AG09319 (cell line): ENCODE data around the gene SND1.

Source experiments
- DNase-seq: peaks from one replicate; pipeline ENCODE4 v3.0.0-alpha.2; 2010; ENCODE audit warnings: low read depth; ENCODE audit errors: extremely low read depth
- TF ChIP-seq, protein P1 (sequence below): IDR thresholded peaks from 2 replicates; pipeline ENCODE4 v1.5.1; 2011; ENCODE audit warnings: low read depth, mild to moderate bottlenecking, inconsistent platforms, low read length, moderate library complexity

Gene SND1

DNA sequence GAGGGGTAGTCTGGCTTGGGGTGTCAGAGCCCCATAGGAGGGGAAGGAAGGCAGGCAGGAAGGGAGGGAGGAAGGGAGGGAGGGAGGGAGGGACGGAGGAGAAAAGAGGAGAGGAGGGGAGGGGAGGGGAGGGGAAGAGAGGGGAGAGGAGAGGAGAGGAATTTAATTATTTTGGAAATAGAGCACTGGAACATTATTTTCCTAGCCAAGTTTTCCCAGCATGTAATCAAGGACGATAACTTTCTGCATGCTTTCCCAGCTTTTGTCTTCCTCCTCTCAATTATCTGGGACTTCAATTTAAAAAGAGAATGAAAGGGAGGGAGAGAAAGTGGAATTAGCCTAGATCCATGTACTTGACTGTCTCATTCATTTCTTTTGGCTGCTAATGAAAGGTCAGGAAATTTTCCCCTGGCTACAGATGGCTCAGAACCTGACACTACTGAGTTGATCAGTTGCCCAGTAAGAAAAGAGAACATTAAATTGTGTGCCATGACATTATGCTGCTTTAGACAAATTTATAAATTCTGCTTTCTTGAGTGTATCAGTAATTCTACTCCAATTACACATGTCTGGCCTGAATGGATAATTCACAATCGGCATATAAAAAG, 230.4 kb downstream of the SND1 start:
- TF ChIP-seq, protein P1, sequence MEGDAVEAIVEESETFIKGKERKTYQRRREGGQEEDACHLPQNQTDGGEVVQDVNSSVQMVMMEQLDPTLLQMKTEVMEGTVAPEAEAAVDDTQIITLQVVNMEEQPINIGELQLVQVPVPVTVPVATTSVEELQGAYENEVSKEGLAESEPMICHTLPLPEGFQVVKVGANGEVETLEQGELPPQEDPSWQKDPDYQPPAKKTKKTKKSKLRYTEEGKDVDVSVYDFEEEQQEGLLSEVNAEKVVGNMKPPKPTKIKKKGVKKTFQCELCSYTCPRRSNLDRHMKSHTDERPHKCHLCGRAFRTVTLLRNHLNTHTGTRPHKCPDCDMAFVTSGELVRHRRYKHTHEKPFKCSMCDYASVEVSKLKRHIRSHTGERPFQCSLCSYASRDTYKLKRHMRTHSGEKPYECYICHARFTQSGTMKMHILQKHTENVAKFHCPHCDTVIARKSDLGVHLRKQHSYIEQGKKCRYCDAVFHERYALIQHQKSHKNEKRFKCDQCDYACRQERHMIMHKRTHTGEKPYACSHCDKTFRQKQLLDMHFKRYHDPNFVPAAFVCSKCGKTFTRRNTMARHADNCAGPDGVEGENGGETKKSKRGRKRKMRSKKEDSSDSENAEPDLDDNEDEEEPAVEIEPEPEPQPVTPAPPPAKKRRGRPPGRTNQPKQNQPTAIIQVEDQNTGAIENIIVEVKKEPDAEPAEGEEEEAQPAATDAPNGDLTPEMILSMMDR, result no peak
- no peak for DNase-seq

- TF ChIP-seq, protein P1, result no peak
- DNase-seq, result no peak
Measured at GRCh38 chr7:127884066-127884559, 232.1 kb downstream of the SND1 start.

DNA sequence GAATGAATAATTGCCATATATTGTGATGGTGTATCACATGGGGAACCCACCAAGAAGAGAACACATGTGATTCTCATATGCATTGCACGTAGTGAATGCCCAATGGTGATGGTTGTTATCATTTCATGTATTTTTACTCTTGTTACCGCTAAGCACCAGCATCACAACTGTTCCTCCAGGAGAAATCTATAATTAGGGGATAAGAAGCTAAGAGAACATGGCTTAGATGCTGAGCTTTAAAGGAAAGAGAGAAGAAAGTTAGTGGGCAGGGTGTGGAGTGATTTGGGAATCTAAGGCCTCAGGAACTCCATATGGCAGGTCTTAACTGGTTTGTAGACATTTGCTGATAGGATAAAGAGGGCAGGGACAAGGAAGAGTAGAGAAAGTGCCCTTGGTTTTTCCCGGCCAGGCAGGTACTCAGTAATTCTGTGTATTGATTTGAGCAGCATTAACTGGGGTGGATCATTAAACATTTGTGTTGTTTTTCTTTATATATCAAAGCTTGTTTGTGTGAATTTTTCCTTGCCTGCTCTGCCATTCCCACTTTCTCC, 233.3 kb downstream of the SND1 start:
- no peak for DNase-seq
- TF ChIP-seq, protein P1, result no peak

- TF ChIP-seq, protein P1, result no peak
- DNase-seq, result peak; percentile 11
Measured at GRCh38 chr7:127885843-127886242, 233.8 kb downstream of the SND1 start.

- TF ChIP-seq, protein P1, result no peak
- DNase-seq, result no peak
Measured at GRCh38 chr7:127886248-127886647, 234.3 kb downstream of the SND1 start.

- TF ChIP-seq, protein P1, result no peak
- no peak for DNase-seq
Measured at GRCh38 chr7:127887096-127887495, 235.1 kb downstream of the SND1 start.

GRCh38 chr7:127887631-127888030, 235.6 kb downstream of the SND1 start:
- TF ChIP-seq, protein P1, result no peak
- no peak for DNase-seq
